A549 (cell line): ENCODE measurements around the gene SLIT1.

ENCODE experiments used
- EHMT2 ChIP-seq: fragments of 200-600 bp; sonication (generic); IDR thresholded peaks from 2 replicates; pipeline ENCODE4 v1.6.1; 2016; ENCODE audit warnings: antibody characterized with exemption, low read depth, mild to moderate bottlenecking, moderate library complexity
- MYC ChIP-seq: IDR thresholded peaks from 2 replicates; pipeline ENCODE4 v1.6.1; 2012; ENCODE audit warnings: mild to moderate bottlenecking, inconsistent platforms, low read length, improper control_type of control experiment, borderline replicate concordance
- POLR2A ChIP-seq: IDR thresholded peaks from 2 replicates; pipeline ENCODE4 v1.6.1; 2012; ENCODE audit warnings: mild to moderate bottlenecking, low read length
- ZFP36 ChIP-seq: fragments of 450-650 bp; IDR thresholded peaks from 2 replicates; pipeline ENCODE4 v1.6.1; 2014; ENCODE audit warnings: borderline replicate concordance; ENCODE audit not compliant: partially characterized antibody
- TF ChIP-seq, protein P1 (sequence below): fragments of 250-450 bp; sonication (Bioruptor Pico); IDR thresholded peaks from 2 replicates; pipeline ENCODE4 v1.5.0; 2021; ENCODE audit warnings: mild to moderate bottlenecking, moderate library complexity, borderline replicate concordance
- TF ChIP-seq, protein P2 (sequence below): fragments of >200 bp; sonication (Bioruptor Twin); formaldehyde crosslinking; IDR thresholded peaks from 3 replicates; pipeline ENCODE4 v1.5.1; 2016

GRCh38 chr10:96958071-96958470 is 227.7 kb downstream of the SLIT1 start:
- TF ChIP-seq POLR2A (no peak), ZFP36 (no peak), EHMT2 (no peak), MYC (no peak)
- TF ChIP-seq, protein P1, sequence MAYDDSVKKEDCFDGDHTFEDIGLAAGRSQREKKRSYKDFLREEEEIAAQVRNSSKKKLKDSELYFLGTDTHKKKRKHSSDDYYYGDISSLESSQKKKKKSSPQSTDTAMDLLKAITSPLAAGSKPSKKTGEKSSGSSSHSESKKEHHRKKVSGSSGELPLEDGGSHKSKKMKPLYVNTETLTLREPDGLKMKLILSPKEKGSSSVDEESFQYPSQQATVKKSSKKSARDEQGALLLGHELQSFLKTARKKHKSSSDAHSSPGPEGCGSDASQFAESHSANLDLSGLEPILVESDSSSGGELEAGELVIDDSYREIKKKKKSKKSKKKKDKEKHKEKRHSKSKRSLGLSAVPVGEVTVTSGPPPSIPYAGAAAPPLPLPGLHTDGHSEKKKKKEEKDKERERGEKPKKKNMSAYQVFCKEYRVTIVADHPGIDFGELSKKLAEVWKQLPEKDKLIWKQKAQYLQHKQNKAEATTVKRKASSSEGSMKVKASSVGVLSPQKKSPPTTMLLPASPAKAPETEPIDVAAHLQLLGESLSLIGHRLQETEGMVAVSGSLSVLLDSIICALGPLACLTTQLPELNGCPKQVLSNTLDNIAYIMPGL (CRISPR knock-in tag), result no peak
- TF ChIP-seq, protein P2, sequence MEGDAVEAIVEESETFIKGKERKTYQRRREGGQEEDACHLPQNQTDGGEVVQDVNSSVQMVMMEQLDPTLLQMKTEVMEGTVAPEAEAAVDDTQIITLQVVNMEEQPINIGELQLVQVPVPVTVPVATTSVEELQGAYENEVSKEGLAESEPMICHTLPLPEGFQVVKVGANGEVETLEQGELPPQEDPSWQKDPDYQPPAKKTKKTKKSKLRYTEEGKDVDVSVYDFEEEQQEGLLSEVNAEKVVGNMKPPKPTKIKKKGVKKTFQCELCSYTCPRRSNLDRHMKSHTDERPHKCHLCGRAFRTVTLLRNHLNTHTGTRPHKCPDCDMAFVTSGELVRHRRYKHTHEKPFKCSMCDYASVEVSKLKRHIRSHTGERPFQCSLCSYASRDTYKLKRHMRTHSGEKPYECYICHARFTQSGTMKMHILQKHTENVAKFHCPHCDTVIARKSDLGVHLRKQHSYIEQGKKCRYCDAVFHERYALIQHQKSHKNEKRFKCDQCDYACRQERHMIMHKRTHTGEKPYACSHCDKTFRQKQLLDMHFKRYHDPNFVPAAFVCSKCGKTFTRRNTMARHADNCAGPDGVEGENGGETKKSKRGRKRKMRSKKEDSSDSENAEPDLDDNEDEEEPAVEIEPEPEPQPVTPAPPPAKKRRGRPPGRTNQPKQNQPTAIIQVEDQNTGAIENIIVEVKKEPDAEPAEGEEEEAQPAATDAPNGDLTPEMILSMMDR, result no peak
